G401 (cell line): ENCODE data around the gene AOPEP. TPM values are rescaled to one million over a fixed set of nuclear protein-coding genes. Genes with fewer than 3 reads are reported as not detected.

Experiments used
- DNase-seq: peaks from one replicate; pipeline ENCODE4 v3.0.0-alpha.2; 2015; ENCODE audit warnings: low spot score
- in situ Hi-C: cut with HindIII; loops from 2 replicates; pipeline ENCODE4 v1.10.0; 2016; ENCODE audit warnings: low sequenced_read_pairs, mixed read lengths
- total RNA-seq: library from RNA; depleted of rRNA; stranded (reverse); fragments of >200 nt; shearing (Covaris generic); gene quantifications from 2 replicates; pipeline ENCODE4 v1.2.3, GENCODE V29; 2014

The AOPEP gene
- total RNA-seq, 1 experiment from 2014 or later: 23.8 TPM

DNA sequence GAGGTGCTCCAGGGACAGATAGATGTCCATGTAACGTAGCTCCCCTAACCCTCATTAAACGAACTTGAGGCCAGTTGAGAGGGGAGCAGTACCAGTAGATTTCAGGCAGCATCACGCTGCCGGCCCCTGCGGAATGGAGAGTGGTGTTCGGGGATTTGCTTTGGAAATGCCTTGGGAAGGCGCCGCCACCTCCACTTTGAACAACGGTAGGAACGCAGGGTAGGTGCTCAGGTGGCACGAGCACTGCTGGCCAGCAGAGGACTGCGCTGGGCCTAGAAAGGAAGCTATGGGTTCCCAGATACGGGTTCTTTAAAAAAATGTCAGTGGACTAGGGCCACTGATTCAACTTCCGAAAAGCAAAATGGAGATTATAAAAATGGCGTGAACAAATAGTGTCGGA is 319.3 kb downstream of the AOPEP start:
- DNase-seq: no peak
- in situ Hi-C loops: no loop called here

DNA sequence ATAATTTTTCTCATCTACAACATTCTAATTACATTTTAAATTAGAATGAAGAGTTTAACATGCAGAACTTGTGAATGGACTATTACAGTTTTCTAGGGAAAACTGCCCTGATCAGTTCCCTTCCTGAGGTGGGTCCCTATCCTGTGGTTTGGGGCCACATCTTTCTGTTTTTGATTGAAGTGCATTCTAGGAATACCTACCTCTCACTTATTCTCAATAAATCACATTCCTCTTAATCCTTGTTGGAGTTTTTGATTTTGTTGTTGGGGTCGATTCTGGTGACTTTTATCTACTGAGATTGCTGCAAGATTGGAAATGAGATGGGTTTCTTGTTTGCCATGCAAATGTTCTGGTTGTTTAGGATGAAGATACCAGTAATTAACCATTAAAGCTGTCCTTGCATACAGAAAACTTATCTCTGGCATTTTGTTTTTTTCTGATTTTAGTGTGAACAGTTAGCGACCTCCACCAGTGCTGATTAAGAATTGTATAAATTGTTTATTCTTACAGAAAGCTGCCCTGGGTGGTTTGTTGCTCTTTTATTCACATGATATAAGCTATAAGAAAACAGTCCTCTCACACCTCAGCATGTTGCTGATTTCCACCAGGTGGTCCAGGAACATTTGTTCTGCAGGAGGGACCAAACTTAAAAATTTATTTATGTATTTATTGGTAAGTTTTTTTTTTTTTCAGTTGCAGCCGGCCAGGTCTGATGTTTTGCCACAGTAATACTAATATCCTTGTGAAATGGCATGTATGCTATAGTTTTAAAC is 321.1 kb downstream of the AOPEP start:
- in situ Hi-C loops: no loop called here
- no peak for DNase-seq

- peak; percentile 51 for DNase-seq
These were observed 322.0 kb downstream of the AOPEP start for GRCh38 chr9:95048225-95049087.

DNA sequence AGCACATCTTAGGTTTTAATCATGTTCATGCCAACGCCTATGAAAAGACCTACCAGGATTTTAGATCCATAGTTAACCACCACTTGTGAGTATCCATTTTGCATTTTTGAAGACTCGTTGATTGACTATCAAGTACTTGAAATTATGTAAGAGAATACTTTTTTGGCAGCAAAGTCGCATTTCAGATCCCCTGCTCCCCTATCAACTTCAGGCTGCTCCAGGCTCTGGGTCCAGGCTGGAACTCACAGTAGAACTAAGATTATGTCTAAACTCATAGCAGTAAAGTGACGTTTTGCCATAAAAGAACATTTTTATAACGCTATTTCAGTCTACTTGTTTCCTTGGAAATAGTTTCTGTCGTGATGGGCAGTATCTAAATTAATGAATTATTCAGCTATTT is 323.3 kb downstream of the AOPEP start:
- in situ Hi-C loops: no loop called here
- DNase-seq: no peak

More at GRCh38 chr9:95048225-95049087, 322.0 kb downstream of the AOPEP start:
- in situ Hi-C loops: no loop called here

GRCh38 chr9:95053611-95054570 is 327.4 kb downstream of the AOPEP start:
- no peak for DNase-seq
- in situ Hi-C loops: no loop called here

- in situ Hi-C loops: no loop called here
- DNase-seq: no peak
These were observed 328.9 kb downstream of the AOPEP start for GRCh38 chr9:95055334-95055850.

DNA sequence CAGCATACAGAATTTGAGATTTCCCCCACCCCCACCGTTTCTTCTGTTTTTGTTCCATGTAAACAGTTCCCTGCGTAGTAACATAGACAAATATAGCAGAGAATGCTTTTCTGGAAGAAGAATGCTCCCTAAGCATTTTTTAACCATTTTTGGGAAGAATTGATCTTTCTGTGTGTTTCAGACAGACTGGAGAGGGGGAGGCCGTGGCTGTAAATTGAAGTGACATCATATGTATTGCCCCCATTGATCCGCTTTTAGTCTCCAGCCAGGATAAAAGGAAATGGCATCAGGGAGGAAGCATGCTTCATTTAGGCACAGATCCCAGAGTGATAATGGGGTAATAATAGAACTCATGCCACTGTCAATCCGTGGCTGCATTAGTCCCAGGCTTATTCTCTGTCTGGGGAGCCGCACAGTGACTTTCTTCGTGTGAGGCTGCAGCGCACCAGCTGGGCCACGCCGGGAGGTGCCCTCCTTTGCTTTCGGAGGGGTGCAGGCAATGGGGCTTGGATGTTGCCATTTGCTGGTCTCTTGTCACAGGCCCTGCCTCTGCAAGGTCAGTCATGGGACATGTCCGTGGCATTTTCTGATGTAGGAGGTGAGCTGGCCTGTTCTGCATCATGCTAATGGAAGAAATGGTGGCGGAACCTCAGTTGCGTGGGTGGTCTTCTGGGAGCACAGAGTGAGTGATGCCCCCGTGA is 329.5 kb downstream of the AOPEP start:
- DNase-seq: no peak
- in situ Hi-C loops: no loop called here

- in situ Hi-C loops: no loop called here
- DNase-seq: no peak
These were observed 330.6 kb downstream of the AOPEP start for GRCh38 chr9:95057101-95057500.

- no peak for DNase-seq
- in situ Hi-C loops: no loop called here
These were observed 331.8 kb downstream of the AOPEP start for GRCh38 chr9:95058121-95058785.

GRCh38 chr9:95058795-95059386 is 332.4 kb downstream of the AOPEP start:
- in situ Hi-C loops: no loop called here
- DNase-seq: no peak

GRCh38 chr9:95060234-95060633 is 333.7 kb downstream of the AOPEP start:
- DNase-seq: no peak
- in situ Hi-C loops: no loop called here

DNA sequence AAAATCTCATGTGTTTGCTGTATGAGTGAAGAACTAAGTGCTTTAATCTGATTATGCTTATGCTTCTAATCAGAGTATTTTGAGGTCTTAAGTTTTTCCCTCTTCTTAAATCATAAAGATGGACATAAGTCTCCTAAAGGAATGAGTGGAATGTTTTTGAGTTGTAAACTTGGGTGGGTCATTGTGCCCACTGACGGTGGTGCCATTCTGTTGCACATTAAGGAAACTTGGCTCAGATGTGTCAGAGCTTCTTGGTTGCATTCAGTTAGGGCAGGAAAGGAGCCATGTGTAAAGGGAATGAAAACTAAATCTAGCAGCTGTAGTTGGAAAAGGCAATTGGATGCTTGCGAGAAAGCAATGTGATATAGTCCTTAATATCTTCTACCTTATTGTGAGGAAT is 334.4 kb downstream of the AOPEP start:
- DNase-seq: no peak
- in situ Hi-C loops: no loop called here

- DNase-seq: no peak
- in situ Hi-C loops: no loop called here
These were observed 335.6 kb downstream of the AOPEP start for GRCh38 chr9:95061916-95062595.

DNA sequence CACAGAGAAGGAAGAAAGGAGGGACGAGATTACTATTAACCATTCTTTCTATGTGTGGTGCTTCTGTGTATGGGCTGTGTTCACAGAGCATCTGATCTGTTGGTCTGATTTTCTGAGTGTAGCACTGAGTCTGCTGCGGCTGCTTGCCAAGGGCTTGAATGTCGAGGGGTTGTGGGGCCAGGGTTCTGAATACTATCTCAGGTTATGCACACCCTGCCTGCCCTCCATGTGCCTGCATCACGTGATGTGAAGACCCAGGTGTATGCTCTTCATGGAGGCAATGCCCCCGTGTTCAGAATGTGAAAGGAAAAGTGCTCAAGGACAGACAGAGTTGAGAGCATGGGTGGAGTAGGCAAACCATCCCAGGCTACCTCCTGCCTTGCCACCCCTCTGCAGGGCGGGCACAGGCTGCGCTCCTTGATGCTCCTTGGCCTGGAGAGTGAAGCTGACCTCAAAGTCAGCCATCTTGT is 336.1 kb downstream of the AOPEP start:
- in situ Hi-C loops: no loop called here
- no peak for DNase-seq

- DNase-seq: no peak
- in situ Hi-C loops: no loop called here
These were observed 336.8 kb downstream of the AOPEP start for GRCh38 chr9:95063300-95063699.

DNA sequence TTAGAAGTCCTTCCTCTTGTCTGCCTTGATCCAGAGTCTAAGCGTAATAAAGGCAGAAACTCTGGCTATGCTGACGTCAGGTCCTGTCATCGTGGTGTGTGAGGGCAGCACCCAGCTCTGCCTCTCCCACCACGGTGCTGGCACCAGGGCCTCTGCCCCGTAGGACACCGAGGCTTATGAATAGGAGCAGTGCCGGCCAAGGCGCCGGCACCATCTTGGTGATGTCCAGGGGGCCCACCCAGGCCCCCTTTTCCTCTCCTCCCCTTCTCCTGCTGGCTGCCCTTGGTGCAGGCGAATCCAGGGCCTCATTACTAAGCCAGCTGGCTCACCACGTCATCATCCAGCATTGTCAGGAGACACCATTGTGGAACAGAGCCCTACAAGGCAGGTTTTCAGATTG is 338.7 kb downstream of the AOPEP start:
- in situ Hi-C loops: no loop called here
- DNase-seq: no peak

DNA sequence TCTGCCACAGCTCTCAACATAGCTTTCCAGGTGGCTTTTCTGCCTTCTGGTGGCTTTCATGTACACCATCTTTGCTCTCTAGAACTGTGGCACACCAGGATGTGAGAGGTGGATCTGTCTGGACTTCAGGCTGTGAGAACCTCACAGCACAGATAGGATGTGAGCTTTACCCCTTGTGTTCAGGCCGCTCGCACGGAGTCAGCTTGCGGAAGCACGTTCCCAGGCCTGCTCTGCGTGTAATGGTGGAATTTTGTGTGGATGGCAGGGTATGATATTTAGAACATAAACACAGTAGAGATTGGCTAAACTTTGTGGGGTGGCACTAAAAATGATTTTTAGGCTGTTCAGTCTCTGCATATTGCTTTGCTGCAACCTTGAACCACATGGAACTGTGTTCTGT is 340.6 kb downstream of the AOPEP start:
- DNase-seq: no peak
- in situ Hi-C loops: no loop called here
